C4-2B (cell line): ENCODE measurements around the gene ARNT2.
"Not testable (repeated sequence)": the region's sequence is repeated elsewhere in the genome, so short reads cannot be mapped to it uniquely, and the experiment has no call there.

Experiments used
- H3K27ac ChIP-seq: fragments of 450-650 bp; 2 replicates; pipeline ENCODE4 v1.5.1; 2017
- ZFX ChIP-seq: fragments of 450-650 bp; IDR thresholded peaks from 2 replicates; pipeline ENCODE4 v1.6.1; 2017
- TF ChIP-seq, protein P1 (sequence below): fragments of 450-650 bp; conservative IDR thresholded peaks from 2 replicates; pipeline ENCODE4 v1.5.1; 2017; ENCODE audit warnings: mild to moderate bottlenecking

The ARNT2 gene

DNA sequence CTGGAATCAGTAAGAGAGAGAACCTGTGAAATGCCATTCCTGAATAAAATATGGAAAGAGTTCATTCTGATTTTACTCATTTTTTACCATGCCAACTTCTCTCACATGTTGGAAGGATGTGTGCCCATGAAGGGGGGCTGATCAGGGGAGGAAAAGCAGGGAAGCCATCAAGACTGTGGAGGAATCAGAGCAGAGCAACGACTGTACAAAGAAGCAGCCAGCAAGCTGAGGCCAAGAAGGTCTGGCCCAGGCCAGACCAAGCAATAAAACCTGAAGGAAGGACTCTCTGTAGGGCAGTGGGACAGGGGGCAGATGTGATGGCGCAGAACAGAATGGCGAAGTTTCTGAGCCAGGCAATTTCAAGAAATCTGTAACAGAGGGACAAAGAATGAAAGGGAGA, 24.0 kb upstream of the ARNT2 start:
- TF ChIP-seq, protein P1, sequence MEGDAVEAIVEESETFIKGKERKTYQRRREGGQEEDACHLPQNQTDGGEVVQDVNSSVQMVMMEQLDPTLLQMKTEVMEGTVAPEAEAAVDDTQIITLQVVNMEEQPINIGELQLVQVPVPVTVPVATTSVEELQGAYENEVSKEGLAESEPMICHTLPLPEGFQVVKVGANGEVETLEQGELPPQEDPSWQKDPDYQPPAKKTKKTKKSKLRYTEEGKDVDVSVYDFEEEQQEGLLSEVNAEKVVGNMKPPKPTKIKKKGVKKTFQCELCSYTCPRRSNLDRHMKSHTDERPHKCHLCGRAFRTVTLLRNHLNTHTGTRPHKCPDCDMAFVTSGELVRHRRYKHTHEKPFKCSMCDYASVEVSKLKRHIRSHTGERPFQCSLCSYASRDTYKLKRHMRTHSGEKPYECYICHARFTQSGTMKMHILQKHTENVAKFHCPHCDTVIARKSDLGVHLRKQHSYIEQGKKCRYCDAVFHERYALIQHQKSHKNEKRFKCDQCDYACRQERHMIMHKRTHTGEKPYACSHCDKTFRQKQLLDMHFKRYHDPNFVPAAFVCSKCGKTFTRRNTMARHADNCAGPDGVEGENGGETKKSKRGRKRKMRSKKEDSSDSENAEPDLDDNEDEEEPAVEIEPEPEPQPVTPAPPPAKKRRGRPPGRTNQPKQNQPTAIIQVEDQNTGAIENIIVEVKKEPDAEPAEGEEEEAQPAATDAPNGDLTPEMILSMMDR: no peak
- no peak for TF ChIP-seq ZFX
- H3K27ac ChIP-seq: no peak overlapping the region

DNA sequence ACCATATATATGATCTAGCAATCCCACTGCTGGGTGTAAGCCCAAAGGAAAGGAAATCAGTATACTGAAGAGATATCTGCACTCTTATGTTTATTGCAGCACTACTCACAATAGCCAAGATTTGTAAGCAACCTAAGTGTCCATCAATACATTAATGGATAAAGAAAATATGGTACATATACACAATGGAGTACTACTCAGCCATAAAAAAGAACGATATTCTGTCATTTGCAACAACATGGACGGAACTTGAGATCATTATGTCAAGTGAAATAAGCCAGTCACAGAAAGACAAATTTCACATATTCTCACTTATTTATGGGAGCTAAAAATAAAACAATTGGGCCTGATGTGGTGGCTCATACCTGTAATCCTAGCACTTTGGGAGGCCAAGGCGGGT, 21.9 kb upstream of the ARNT2 start:
- no peak overlapping the region for H3K27ac ChIP-seq

DNA sequence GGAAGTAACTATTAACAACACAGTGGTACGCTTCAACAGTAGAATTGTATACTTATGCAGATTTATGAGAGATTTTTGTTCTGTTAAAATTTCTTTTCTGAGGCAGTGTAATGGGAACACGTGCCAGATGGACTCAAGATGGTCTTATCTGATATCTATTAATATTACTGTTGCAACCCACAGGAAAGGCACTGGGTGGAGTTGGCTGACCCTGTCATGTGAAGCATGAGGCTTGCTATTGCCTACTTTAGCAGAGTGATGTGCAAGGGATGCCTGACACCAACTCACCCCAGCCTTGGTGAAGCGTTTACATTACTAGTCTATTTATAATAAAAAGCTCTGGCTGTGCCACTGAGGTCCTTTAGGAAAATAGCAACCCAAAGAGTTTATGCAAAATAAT, 19.8 kb upstream of the ARNT2 start:
- no peak overlapping the region for H3K27ac ChIP-seq
- TF ChIP-seq ZFX: no peak

More for the DNA sequence above, 21.9 kb upstream of the ARNT2 start:
- TF ChIP-seq ZFX: no peak
- TF ChIP-seq, protein P1: no peak

DNA sequence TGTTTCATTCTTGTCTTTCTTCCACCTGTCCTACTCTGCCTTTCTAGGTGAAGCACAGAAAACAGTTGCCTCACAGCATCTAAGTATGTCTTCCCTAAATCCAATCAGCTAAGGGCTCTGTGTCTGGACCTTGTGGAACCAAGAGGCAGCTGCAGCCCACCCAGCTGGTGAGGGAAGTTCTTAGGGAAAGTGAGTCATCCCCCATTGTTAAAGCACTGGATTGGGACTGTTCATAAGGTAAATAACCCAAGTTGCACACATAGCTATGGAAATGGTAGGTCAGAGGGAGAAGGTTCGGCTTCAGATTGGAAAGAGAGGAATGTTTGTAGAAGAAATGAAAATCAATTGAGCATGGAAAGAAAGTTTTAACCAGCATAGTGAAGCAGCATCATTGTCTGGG, 18.0 kb upstream of the ARNT2 start:
- TF ChIP-seq, protein P1: no peak
- no peak overlapping the region for H3K27ac ChIP-seq

DNA sequence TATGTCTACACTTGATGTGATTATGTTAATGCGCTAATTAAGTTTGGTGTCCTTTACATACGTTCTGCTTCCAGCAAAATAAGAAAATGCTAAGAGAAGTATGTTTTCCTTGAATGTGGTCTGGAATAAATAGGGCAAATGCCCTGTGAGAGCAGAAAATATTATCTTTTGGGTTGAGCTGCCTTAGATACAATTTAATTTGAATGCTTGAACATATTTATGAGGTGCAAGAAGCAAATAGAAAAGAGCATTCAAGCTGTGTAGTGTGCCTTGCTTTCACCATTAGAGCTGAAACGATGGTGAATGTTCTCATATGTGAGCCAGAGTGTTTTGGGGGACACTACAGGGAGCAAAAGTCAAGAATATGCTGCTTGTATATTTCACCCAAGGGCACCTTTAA, 15.9 kb upstream of the ARNT2 start:
- no peak for TF ChIP-seq ZFX
- TF ChIP-seq, protein P1: no peak
- no peak overlapping the region for H3K27ac ChIP-seq

DNA sequence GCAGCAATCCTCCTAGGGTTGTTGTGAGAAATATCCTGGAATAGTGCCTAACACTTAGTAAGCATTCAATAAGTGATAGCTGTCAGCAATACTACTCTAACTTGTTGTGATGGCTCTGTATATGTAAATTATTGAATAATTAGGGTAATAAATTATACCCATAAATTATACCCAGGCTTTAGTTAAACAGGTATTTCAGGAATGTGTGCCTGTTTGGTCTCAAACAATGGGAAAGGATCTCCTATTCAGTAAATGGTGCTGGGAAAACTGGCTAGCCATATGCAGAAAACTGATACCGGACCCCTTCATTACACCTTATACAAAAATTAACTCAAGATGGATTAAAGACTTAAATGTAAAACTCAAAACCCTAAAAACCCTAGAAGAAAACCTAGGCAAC, 14.8 kb upstream of the ARNT2 start:
- TF ChIP-seq, protein P1: no peak
- no peak for TF ChIP-seq ZFX
- H3K27ac ChIP-seq: no peak overlapping the region

DNA sequence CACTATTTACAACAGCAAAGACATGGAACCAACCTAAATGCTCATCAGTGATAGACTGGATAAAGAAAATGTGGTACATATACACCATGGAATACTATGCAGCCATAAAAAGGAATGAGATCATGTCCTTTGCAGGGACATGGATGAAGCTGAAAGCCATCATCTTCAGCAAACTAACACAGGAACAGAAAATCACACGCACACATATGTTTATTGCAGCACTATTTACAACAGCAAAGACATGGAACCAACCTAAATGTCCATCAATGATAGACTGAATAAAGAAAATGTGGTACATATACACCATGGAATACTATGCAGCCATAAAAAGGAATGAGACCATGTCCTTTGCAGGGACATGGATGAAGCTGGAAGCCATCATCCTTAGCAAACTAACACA, 13.2 kb upstream of the ARNT2 start:
- H3K27ac ChIP-seq: not testable (repeated sequence)

DNA sequence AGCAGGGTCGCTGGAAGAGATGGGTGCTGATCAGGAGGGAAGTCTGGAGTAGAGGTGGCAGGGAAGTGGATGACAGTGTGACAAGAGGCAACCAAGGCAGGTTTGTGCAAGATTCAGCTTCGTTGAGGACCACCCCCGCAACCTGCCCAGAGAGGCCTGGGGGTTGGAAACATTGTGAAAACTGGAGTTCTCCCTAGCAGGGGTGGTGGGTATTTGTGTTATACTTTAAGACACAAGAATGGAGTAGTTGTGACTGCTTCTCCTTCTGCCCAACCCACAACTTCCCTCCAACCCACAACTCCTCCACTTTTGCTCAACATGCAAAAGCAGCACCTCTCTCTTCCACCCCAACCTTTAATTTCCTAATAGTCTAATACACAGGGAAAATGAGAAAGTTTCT, 8.6 kb upstream of the ARNT2 start:
- no peak for TF ChIP-seq ZFX
- TF ChIP-seq, protein P1: no peak
- no peak overlapping the region for H3K27ac ChIP-seq

DNA sequence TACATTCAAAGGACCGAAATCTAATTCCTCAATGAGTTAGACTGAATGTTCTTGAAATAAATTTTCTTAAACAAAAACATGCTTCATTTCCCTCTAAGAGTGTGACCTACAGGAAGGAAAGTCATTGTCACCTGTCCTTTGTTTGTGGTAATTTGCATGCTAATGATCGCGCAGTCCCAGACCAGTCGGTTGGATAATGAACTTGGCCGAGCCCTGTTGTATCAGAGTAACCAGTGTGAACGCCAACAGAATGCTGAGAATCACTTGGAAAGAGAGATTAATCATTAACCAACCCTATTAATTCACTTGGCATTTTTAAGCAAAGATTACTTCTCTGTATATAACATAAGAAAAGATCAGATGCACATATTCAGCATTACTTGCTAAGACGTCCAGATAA, 8.1 kb upstream of the ARNT2 start:
- no peak for TF ChIP-seq ZFX
- TF ChIP-seq, protein P1: no peak
- no peak overlapping the region for H3K27ac ChIP-seq
